HG02759 (cell line): ENCODE results near the gene ANKRD6.

Experiments used
- ATAC-seq: cut with Tn5 transposase; IDR thresholded peaks from one replicate; pipeline ENCODE4 v1.9.1; 2021; ENCODE audit warnings: mild to moderate bottlenecking, moderate library complexity; ENCODE audit not compliant: unreplicated experiment

ANKRD6 gene

GRCh38 chr6:89506716-89507617, 74.0 kb downstream of the ANKRD6 start:
- no peak for ATAC-seq

- no peak for ATAC-seq
Observed at GRCh38 chr6:89508755-89509563, 76.0 kb downstream of the ANKRD6 start.

GRCh38 chr6:89509777-89510281, 76.9 kb downstream of the ANKRD6 start:
- no peak for ATAC-seq

GRCh38 chr6:89510393-89510792, 77.4 kb downstream of the ANKRD6 start:
- ATAC-seq, result no peak

- ATAC-seq, result no peak
Observed at GRCh38 chr6:89518352-89519055, 85.6 kb downstream of the ANKRD6 start.

- no peak for ATAC-seq
Observed at GRCh38 chr6:89520736-89521135, 87.8 kb downstream of the ANKRD6 start.

GRCh38 chr6:89522778-89523177, 89.8 kb downstream of the ANKRD6 start:
- ATAC-seq, result no peak

GRCh38 chr6:89525786-89526562, 93.0 kb downstream of the ANKRD6 start:
- no peak for ATAC-seq

- no peak for ATAC-seq
Observed at GRCh38 chr6:89526563-89526869, 93.6 kb downstream of the ANKRD6 start.

GRCh38 chr6:89527634-89528033, 94.7 kb downstream of the ANKRD6 start:
- no peak for ATAC-seq

- no peak for ATAC-seq
Observed at GRCh38 chr6:89528866-89529265, 95.9 kb downstream of the ANKRD6 start.

- ATAC-seq, result no peak
Observed at GRCh38 chr6:89530982-89531381, 98.0 kb downstream of the ANKRD6 start.

- ATAC-seq, result no peak
Observed at GRCh38 chr6:89536231-89536630, 103.3 kb downstream of the ANKRD6 start.

GRCh38 chr6:89539779-89540178, 106.8 kb downstream of the ANKRD6 start:
- no peak for ATAC-seq

- peak; percentile 47 for ATAC-seq
Observed at GRCh38 chr6:89542081-89542857, 109.3 kb downstream of the ANKRD6 start.

- peak; percentile 15 for ATAC-seq
Observed at GRCh38 chr6:89542866-89543265, 109.9 kb downstream of the ANKRD6 start.

GRCh38 chr6:89547281-89547680, 114.3 kb downstream of the ANKRD6 start:
- ATAC-seq, result no peak

- ATAC-seq, result no peak
Observed at GRCh38 chr6:89553431-89553830, 120.5 kb downstream of the ANKRD6 start.

GRCh38 chr6:89554106-89554505, 121.2 kb downstream of the ANKRD6 start:
- no peak for ATAC-seq

- ATAC-seq, result no peak
Observed at GRCh38 chr6:89555031-89555430, 122.1 kb downstream of the ANKRD6 start.
